ENCODE data around the gene SPATA24. TPM values are rescaled to one million over a fixed set of nuclear protein-coding genes. Genes with fewer than 3 reads are reported as not detected.

Gene SPATA24
- total RNA-seq, 1 experiment from 2014 or later = 13.0 TPM

DNA sequence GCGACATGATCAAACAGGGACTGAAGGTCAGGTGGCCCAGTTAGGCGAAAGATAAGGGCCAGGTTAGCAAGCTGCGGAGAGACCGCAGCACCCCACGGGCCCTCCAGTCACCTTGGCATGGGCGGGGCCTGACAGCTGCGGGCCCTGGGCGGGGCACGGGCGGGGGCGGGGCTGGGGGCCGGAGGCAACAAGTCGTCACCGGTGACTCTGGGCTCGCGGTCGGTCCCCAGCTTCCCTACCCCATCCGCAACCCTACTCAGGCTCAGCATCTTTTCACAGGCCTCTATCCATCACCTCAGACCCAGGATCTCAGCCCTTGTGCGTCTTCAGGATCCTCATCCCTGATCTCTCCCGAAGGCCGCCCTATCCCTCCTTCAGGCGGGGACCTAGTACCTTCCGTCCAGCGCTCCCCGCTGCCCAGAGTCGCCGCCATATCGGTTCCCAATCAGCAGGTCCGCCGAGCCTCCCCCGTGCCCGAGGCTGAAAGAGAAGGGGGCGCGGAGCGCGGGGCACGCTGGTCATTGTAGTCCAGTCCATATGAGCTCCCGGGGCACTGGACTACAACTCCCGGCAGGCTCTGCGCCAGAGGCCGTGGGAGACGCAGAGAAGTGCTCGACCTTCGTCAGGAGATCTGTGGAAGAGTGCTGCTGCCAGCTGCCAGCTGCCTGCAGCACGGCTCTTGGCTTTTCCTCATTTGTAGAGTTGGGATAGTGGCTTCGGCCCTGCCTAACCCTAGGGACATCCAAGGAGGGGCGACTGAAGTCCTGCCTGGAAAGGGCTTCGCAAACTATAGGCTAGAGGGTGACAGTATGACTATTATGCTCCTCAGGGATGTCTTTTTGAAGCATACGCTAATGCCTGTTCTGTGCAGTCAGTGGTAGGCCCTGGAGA, 35.4 kb upstream of the SPATA24 start, which contains the start of gene DNAJC18:
TSS of gene DNAJC18 (minus strand) at position 513 of the 891 bp plus-strand sequence. CDS start at position 433, 80 bp downstream.
- Histone ChIP-seq H3K4ac (ENCODE audit: low read depth, low read length) (no peak within 1 kb of the TSS), H4K20me1 (ENCODE audit: control insufficient read depth, insufficient read depth, insufficient read length) (no peaks in the 10 kb centered on the region), H3K79me2 (ENCODE audit: insufficient read depth, low read length) (0 out of 2 replicates have a peak, but pooled peaks cover 2% of the 10 kb centered on the region), H3K27me3 (ENCODE audit: insufficient read depth, low read length) (no peaks in the 10 kb centered on the region), H3K9ac (ENCODE audit: extremely low read depth, insufficient read length, low read length) (peak within 1 kb of the TSS; percentile 92), H2AFZ (ENCODE audit: low read length) (peak within 1 kb of the TSS; percentile 66), H2BK15ac (ENCODE audit: low read depth, low read length) (no peak within 1 kb of the TSS), H3K27ac (ENCODE audit: insufficient read length, low read depth, low read length) (peak within 1 kb of the TSS; percentile 25), H4K5ac (ENCODE audit: insufficient read length, low read depth, low read length) (peak within 1 kb of the TSS; percentile 67), H3K23me2 (ENCODE audit: insufficient read length, low read depth, low read length, poor library complexity, severe bottlenecking) (peaks cover 5% of the 10 kb centered on the region), H2BK120ac (ENCODE audit: low read depth, low read length, poor library complexity, severe bottlenecking) (no peak within 1 kb of the TSS), H4K91ac (ENCODE audit: insufficient read length, low read depth, low read length) (no peak within 1 kb of the TSS), H3T11ph (ENCODE audit: low read length) (no peak within 1 kb of the TSS), H2BK5ac (ENCODE audit: insufficient read length, low read length) (no peak within 1 kb of the TSS), H3K79me1 (ENCODE audit: insufficient read depth, low read depth, low read length, poor library complexity, severe bottlenecking) (no peaks in the 10 kb centered on the region), H3K9me3 (ENCODE audit: control insufficient read depth, low read depth, low read length) (no peaks in the 10 kb centered on the region), H2BK12ac (ENCODE audit: insufficient read length, low read depth, low read length) (no peak within 1 kb of the TSS), H3K14ac (ENCODE audit: insufficient read depth, low read length) (peak within 1 kb of the TSS; percentile 97), H2AK5ac (ENCODE audit: insufficient read length, low read length) (no peak within 1 kb of the TSS), H4K8ac (replicated peaks; ENCODE audit: insufficient read length, low read depth, low read length) (no peak within 1 kb of the TSS), H3K4me2 (ENCODE audit: insufficient read depth, insufficient read length, low read length) (peak within 1 kb of the TSS; percentile 89), H3K56ac (ENCODE audit: insufficient read length, low read depth, low read length) (no peak within 1 kb of the TSS), H3K18ac (ENCODE audit: insufficient read length, low read depth, low read length) (peak within 1 kb of the TSS; percentile 99), H2BK20ac (ENCODE audit: low read depth, low read length, poor library complexity, severe bottlenecking) (no peak within 1 kb of the TSS), H3K23ac (ENCODE audit: insufficient read length, low read depth, low read length) (no peak within 1 kb of the TSS), H3K4me1 (ENCODE audit: insufficient read depth, low read length) (peaks cover 2% of the 10 kb centered on the region; the same call in 1 of the 2 replicates)
- peaks cover 5 to 24% (median 13%) of the 10 kb centered on the region in 3 experiments; a peak in 6 of 7 replicates for H3K36me3 Mint-ChIP-seq (ENCODE audit: insufficient read depth in 1 of 3, low read depth in 3 of 3)
- peak within 1 kb of the TSS; percentile 95 to 96 for H3K4me3 Mint-ChIP-seq
- H3K4me1 Mint-ChIP-seq = peaks cover 21 to 24% of the 10 kb centered on the region in 2 experiments
- peak within 1 kb of the TSS; percentile 98 to 100 (median 99) for H3K27ac Mint-ChIP-seq
- no CpG with 5 or more reads among the region's 49 CpGs for WGBS (ENCODE audit: extremely low coverage, insufficient read length, low lambda C conversion rate)
- DNase-seq = peak; percentile 97
- H3K27me3 Mint-ChIP-seq (ENCODE audit: low read depth) = peaks cover 3% of the 10 kb centered on the region
- no peaks in the 10 kb centered on the region for H3K9me3 Mint-ChIP-seq
- TF ChIP-seq, protein P1, sequence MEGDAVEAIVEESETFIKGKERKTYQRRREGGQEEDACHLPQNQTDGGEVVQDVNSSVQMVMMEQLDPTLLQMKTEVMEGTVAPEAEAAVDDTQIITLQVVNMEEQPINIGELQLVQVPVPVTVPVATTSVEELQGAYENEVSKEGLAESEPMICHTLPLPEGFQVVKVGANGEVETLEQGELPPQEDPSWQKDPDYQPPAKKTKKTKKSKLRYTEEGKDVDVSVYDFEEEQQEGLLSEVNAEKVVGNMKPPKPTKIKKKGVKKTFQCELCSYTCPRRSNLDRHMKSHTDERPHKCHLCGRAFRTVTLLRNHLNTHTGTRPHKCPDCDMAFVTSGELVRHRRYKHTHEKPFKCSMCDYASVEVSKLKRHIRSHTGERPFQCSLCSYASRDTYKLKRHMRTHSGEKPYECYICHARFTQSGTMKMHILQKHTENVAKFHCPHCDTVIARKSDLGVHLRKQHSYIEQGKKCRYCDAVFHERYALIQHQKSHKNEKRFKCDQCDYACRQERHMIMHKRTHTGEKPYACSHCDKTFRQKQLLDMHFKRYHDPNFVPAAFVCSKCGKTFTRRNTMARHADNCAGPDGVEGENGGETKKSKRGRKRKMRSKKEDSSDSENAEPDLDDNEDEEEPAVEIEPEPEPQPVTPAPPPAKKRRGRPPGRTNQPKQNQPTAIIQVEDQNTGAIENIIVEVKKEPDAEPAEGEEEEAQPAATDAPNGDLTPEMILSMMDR (conservative IDR thresholded peaks at IDR 0.05) = no peak
